ENCODE data around the gene INPP5D. TPM values are rescaled to one million over a fixed set of nuclear protein-coding genes. Genes with fewer than 3 reads are reported as not detected.

The INPP5D gene
- total RNA-seq, 1 experiment from 2014 or later, result 17.2 TPM

- TF ChIP-seq USF1 (CRISPR knock-in tag; IDR thresholded peaks at IDR 0.05) (no peak), TP53 (CRISPR knock-in tag; IDR thresholded peaks at IDR 0.05) (no peak), RELA (CRISPR knock-in tag; IDR thresholded peaks at IDR 0.05; ENCODE audit: borderline replicate concordance) (no peak), ZNF317 (CRISPR knock-in tag; IDR thresholded peaks at IDR 0.05; ENCODE audit: borderline replicate concordance, low read depth) (no peak)
- TF ChIP-seq, protein P1, sequence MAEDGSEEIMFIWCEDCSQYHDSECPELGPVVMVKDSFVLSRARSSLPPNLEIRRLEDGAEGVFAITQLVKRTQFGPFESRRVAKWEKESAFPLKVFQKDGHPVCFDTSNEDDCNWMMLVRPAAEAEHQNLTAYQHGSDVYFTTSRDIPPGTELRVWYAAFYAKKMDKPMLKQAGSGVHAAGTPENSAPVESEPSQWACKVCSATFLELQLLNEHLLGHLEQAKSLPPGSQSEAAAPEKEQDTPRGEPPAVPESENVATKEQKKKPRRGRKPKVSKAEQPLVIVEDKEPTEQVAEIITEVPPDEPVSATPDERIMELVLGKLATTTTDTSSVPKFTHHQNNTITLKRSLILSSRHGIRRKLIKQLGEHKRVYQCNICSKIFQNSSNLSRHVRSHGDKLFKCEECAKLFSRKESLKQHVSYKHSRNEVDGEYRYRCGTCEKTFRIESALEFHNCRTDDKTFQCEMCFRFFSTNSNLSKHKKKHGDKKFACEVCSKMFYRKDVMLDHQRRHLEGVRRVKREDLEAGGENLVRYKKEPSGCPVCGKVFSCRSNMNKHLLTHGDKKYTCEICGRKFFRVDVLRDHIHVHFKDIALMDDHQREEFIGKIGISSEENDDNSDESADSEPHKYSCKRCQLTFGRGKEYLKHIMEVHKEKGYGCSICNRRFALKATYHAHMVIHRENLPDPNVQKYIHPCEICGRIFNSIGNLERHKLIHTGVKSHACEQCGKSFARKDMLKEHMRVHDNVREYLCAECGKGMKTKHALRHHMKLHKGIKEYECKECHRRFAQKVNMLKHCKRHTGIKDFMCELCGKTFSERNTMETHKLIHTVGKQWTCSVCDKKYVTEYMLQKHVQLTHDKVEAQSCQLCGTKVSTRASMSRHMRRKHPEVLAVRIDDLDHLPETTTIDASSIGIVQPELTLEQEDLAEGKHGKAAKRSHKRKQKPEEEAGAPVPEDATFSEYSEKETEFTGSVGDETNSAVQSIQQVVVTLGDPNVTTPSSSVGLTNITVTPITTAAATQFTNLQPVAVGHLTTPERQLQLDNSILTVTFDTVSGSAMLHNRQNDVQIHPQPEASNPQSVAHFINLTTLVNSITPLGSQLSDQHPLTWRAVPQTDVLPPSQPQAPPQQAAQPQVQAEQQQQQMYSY (CRISPR knock-in tag; IDR thresholded peaks at IDR 0.05), result no peak
- TF ChIP-seq, protein P2, sequence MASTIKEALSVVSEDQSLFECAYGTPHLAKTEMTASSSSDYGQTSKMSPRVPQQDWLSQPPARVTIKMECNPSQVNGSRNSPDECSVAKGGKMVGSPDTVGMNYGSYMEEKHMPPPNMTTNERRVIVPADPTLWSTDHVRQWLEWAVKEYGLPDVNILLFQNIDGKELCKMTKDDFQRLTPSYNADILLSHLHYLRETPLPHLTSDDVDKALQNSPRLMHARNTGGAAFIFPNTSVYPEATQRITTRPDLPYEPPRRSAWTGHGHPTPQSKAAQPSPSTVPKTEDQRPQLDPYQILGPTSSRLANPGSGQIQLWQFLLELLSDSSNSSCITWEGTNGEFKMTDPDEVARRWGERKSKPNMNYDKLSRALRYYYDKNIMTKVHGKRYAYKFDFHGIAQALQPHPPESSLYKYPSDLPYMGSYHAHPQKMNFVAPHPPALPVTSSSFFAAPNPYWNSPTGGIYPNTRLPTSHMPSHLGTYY (CRISPR knock-in tag; IDR thresholded peaks at IDR 0.05), result no peak
Observed at GRCh38 chr2:233033672-233034071, 26.5 kb upstream of the INPP5D start (continued).

GRCh38 chr2:233034091-233034882 is 25.9 kb upstream of the INPP5D start:
- ATAC-seq (no peak), DNase-seq (ENCODE audit: low spot score) (no peak)
- ChIA-PET POLR2A (interaction anchor here (0.6 kb wide), 1 partner anchor 494 kb away, joined by 4 read pairs; no protein-coding TSS in a partner anchor), CTCF (interaction anchor here (0.6 to 1.9 kb wide), 3 partner anchors 26 to 209 kb away, joined by 3 to 4 read pairs (median 3); partner anchors contain the start of gene INPP5D)
- no peaks in the 10 kb centered on the region for H3K36me3 Mint-ChIP-seq
- H3K4me1 Mint-ChIP-seq, result 0 out of 2 replicates have a peak, but pooled peaks cover 8% of the 10 kb centered on the region
- H3K9me3 Mint-ChIP-seq, result peaks cover 2% of the 10 kb centered on the region; the same call in 1 of the 2 replicates
- H3K27me3 Mint-ChIP-seq (ENCODE audit: low read depth), result no peaks in the 10 kb centered on the region
- H3K27ac Mint-ChIP-seq, result no peak overlapping the region
- H3K4me3 Mint-ChIP-seq, result no peak overlapping the region
- TF ChIP-seq, protein P3, sequence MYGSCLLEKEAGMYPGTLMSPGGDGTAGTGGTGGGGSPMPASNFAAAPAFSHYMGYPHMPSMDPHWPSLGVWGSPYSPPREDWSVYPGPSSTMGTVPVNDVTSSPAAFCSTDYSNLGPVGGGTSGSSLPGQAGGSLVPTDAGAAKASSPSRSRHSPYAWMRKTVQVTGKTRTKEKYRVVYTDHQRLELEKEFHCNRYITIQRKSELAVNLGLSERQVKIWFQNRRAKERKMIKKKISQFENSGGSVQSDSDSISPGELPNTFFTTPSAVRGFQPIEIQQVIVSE (CRISPR knock-in tag; IDR thresholded peaks at IDR 0.05; ENCODE audit: borderline replicate concordance), result no peak
- TF ChIP-seq ZNF416 (CRISPR knock-in tag; IDR thresholded peaks at IDR 0.05) (no peak), GRHL2 (CRISPR knock-in tag; IDR thresholded peaks at IDR 0.05; ENCODE audit: insufficient replicate concordance, severe bottlenecking) (no peak), ZNF263 (CRISPR knock-in tag; IDR thresholded peaks at IDR 0.05; ENCODE audit: low read depth) (no peak), MAX (CRISPR knock-in tag; IDR thresholded peaks at IDR 0.05) (no peak), SMAD3 (CRISPR knock-in tag; IDR thresholded peaks at IDR 0.05; ENCODE audit: borderline replicate concordance) (no peak), EMX1 (CRISPR knock-in tag; IDR thresholded peaks at IDR 0.05) (no peak), SP1 (CRISPR knock-in tag; conservative IDR thresholded peaks at IDR 0.05) (no peak), NFE2L1 (CRISPR knock-in tag; IDR thresholded peaks at IDR 0.05) (no peak), ZMAT4 (CRISPR knock-in tag; IDR thresholded peaks at IDR 0.05) (no peak), ZNF423 (CRISPR knock-in tag; IDR thresholded peaks at IDR 0.05) (no peak), SOX15 (CRISPR knock-in tag; IDR thresholded peaks at IDR 0.05) (no peak), ZBTB21 (CRISPR knock-in tag; IDR thresholded peaks at IDR 0.05; ENCODE audit: borderline replicate concordance) (no peak), JUN (CRISPR knock-in tag; IDR thresholded peaks at IDR 0.05) (no peak)
- TF ChIP-seq, protein P4, sequence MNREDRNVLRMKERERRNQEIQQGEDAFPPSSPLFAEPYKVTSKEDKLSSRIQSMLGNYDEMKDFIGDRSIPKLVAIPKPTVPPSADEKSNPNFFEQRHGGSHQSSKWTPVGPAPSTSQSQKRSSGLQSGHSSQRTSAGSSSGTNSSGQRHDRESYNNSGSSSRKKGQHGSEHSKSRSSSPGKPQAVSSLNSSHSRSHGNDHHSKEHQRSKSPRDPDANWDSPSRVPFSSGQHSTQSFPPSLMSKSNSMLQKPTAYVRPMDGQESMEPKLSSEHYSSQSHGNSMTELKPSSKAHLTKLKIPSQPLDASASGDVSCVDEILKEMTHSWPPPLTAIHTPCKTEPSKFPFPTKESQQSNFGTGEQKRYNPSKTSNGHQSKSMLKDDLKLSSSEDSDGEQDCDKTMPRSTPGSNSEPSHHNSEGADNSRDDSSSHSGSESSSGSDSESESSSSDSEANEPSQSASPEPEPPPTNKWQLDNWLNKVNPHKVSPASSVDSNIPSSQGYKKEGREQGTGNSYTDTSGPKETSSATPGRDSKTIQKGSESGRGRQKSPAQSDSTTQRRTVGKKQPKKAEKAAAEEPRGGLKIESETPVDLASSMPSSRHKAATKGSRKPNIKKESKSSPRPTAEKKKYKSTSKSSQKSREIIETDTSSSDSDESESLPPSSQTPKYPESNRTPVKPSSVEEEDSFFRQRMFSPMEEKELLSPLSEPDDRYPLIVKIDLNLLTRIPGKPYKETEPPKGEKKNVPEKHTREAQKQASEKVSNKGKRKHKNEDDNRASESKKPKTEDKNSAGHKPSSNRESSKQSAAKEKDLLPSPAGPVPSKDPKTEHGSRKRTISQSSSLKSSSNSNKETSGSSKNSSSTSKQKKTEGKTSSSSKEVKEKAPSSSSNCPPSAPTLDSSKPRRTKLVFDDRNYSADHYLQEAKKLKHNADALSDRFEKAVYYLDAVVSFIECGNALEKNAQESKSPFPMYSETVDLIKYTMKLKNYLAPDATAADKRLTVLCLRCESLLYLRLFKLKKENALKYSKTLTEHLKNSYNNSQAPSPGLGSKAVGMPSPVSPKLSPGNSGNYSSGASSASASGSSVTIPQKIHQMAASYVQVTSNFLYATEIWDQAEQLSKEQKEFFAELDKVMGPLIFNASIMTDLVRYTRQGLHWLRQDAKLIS (CRISPR knock-in tag; IDR thresholded peaks at IDR 0.05; ENCODE audit: borderline replicate concordance), result no peak
- TF ChIP-seq, protein P5, sequence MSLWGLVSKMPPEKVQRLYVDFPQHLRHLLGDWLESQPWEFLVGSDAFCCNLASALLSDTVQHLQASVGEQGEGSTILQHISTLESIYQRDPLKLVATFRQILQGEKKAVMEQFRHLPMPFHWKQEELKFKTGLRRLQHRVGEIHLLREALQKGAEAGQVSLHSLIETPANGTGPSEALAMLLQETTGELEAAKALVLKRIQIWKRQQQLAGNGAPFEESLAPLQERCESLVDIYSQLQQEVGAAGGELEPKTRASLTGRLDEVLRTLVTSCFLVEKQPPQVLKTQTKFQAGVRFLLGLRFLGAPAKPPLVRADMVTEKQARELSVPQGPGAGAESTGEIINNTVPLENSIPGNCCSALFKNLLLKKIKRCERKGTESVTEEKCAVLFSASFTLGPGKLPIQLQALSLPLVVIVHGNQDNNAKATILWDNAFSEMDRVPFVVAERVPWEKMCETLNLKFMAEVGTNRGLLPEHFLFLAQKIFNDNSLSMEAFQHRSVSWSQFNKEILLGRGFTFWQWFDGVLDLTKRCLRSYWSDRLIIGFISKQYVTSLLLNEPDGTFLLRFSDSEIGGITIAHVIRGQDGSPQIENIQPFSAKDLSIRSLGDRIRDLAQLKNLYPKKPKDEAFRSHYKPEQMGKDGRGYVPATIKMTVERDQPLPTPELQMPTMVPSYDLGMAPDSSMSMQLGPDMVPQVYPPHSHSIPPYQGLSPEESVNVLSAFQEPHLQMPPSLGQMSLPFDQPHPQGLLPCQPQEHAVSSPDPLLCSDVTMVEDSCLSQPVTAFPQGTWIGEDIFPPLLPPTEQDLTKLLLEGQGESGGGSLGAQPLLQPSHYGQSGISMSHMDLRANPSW (CRISPR knock-in tag; conservative IDR thresholded peaks at IDR 0.05; ENCODE audit: low read depth), result no peak

Measured in WTC11 (cell line).